HEK293T (cell line): ENCODE data around the gene CCDC89.

Experiments used
- FOXA1 ChIP-seq: fragments of 450-650 bp; IDR thresholded peaks from 2 replicates; pipeline ENCODE4 v1.6.1; 2016; ENCODE audit warnings: mild to moderate bottlenecking
- FOXK2 ChIP-seq: fragments of 450-650 bp; IDR thresholded peaks from 2 replicates; pipeline ENCODE4 v1.6.1; 2016; ENCODE audit warnings: mild to moderate bottlenecking
- HDGF ChIP-seq: fragments of 450-650 bp; IDR thresholded peaks from 2 replicates; pipeline ENCODE4 v1.6.1; 2017; ENCODE audit warnings: antibody characterized with exemption, borderline replicate concordance
- SP1 ChIP-seq: fragments of 450-650 bp; IDR thresholded peaks from 2 replicates; pipeline ENCODE4 v1.6.1; 2017
- SUZ12 ChIP-seq: fragments of 450-650 bp; IDR thresholded peaks from 2 replicates; pipeline ENCODE4 v1.6.1; 2016; ENCODE audit warnings: mild to moderate bottlenecking
- TARDBP ChIP-seq: fragments of 450-650 bp; IDR thresholded peaks from 2 replicates; pipeline ENCODE4 v1.6.1; 2016
- TF ChIP-seq, protein P1 (sequence below): fragments of 450-650 bp; IDR thresholded peaks from 2 replicates; pipeline ENCODE4 v1.6.1; 2016

DNA sequence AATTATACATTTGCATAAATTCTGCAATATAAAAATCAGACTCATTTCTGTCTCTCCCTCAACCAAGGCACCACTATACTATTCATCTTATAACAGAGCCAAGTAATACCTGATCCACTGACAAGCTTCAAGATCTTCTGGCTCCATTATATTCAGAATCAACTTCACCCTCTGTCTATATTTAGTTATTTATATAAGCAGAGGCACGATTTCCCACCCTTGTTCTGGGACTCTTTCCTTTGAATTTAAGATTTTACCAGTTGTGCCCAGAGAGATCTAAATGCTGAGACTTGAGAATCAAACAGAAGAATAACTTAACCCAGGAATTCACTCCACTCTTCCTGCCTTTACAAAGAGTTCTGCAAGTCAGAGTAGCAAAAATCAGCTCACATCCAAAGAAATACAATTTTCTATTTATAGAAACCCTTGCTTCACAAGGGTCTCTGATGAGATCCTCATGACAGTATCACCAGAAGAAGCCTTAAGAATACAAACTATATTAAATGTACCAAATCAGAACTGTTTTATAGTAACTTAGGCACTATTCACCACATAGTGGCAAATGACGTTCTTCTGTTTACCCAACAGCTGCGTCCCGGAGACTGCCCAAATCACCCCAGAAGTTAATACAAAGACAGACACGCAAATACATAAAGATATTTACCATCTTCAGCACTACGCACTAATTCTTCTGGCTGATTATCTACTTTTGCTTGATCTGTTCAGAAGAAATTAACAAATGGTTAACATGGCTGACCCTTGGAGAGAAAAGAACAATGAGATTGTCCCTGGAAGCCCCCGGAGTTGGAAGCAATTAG lies 32.3 kb upstream of the CCDC89 start:
- no peak for TF ChIP-seq SUZ12
- TF ChIP-seq TARDBP: no peak
- TF ChIP-seq FOXA1: no peak
- TF ChIP-seq, protein P1, sequence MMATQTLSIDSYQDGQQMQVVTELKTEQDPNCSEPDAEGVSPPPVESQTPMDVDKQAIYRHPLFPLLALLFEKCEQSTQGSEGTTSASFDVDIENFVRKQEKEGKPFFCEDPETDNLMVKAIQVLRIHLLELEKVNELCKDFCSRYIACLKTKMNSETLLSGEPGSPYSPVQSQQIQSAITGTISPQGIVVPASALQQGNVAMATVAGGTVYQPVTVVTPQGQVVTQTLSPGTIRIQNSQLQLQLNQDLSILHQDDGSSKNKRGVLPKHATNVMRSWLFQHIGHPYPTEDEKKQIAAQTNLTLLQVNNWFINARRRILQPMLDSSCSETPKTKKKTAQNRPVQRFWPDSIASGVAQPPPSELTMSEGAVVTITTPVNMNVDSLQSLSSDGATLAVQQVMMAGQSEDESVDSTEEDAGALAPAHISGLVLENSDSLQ: no peak
- no peak for TF ChIP-seq FOXK2
- no peak for TF ChIP-seq SP1
- no peak for TF ChIP-seq HDGF
